ENCODE results near the gene GABRB2.
"Not testable (repeated sequence)": the region's sequence is repeated elsewhere in the genome, so short reads cannot be mapped to it uniquely, and the experiment has no call there.

GABRB2 gene

DNA sequence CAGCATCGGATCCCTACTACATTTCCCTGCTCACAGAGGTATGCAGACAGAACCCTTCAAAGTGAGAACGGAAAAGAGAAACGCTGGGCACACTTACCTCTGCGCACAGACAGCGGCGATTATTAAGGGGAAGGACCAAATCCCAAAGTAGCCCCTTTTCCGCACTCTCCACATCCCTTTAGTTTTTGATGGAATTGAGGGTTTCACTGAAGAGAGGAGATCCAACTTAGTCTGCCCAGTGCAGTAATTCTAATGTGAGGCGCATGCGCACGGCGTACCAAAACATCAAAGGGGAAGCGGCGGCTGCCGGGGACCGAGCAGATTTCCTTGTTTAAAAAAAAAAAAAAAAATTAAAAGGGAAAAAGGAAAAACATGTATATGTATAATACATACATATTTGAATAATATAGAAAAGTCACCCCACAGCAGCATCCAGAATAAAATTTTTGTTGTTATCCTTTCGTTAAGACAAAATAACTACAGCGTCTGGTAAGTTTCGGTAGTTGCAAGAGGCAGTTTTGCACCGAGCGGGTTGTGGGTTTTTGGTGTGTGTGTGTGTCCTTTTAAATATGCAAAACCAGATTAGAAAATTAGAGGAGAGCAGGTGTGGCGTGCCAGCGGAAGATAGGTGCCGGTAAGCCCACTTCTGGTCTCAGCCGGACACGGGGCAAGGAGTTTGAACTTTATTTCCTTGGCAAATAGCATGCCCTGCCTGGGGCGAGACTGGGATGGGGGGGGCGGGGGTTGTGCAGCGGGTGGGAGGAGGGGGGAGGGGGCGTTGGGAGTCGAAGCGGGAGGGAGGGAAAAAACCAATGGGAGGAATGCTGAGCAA is at the start of gene GABRB2:
Gene GABRB2 (minus strand): TSS at position 256 of the 832 bp plus-strand sequence. CDS start 82 bp downstream, at position 174.
- DNase-seq: peak in 2 of 6 experiments; percentile 6 to 20

DNA sequence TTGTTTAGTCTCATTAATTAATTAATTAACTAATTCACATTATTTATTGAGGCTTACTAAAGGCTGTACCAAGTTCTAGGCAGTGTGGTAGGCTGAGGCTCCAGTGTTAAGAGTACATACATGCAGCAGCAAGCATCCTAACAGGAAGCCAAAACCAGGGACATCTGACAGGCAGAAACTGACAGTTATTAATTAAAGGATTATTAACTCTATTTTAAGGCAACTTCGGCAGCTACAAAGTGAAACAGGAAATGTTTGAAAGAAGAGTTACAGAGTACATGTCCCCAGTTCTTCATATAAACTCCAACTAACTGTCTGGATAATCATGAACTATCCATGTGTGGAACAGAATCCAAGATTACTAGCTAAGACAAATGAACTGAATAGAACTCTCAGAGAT is 39.3 kb upstream of the GABRB2 start:
- DNase-seq: no peak

- no peak for DNase-seq
Observed at GRCh38 chr5:161580621-161581020, 34.1 kb upstream of the GABRB2 start.

- no peak for DNase-seq
Observed at GRCh38 chr5:161572914-161573313, 26.4 kb upstream of the GABRB2 start.

GRCh38 chr5:161566081-161566480 is 19.6 kb upstream of the GABRB2 start:
- DNase-seq: no peak

DNA sequence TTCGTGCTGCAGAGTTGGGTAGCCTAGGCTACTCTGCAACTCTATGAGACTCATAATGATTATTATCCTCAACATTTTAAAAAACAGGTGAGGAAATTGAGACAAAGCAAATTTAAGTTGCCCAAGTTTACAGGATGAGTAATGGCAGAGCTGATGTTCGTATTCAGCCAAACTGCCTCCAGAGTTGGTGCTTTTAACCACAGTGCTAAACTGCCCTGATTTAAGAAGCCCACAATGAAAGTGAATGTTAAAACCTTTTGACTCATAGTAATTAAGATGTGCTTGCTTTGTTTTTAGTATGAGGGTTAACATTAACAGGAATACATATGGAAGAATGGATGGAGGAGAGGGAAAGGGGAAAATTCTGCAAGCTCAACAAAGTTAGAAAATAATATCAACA is 15.9 kb upstream of the GABRB2 start:
- no peak for DNase-seq

DNA sequence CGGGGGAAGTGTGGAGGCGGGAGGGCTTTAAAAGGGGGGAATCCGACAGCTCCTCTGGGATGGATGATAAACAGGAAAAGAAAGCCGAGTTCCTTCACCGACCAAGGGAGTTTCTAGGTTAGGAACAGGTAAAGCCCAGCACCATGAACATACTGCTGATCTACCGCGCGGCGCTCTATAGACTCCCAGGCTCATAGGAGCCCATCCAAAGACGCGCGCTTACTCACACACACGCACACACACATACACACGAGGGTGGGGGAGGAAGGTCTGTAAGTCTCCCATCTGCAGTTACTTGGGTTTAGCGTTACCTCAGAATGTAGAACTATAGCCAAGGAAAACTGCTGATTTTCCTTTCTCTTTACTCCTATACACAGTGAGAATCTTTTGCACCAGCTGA is 2.6 kb upstream of the GABRB2 start:
- DNase-seq: no peak

GRCh38 chr5:161548487-161549094 is 2.1 kb upstream of the GABRB2 start:
- no peak for DNase-seq

GRCh38 chr5:161547738-161548486 is 1.4 kb upstream of the GABRB2 start:
- no peak for DNase-seq

- no peak for DNase-seq
Observed at GRCh38 chr5:161547406-161547737, 847 bp upstream of the GABRB2 start.

GRCh38 chr5:161546095-161546469 is 443 bp downstream of the GABRB2 start:
- DNase-seq: no peak

DNA sequence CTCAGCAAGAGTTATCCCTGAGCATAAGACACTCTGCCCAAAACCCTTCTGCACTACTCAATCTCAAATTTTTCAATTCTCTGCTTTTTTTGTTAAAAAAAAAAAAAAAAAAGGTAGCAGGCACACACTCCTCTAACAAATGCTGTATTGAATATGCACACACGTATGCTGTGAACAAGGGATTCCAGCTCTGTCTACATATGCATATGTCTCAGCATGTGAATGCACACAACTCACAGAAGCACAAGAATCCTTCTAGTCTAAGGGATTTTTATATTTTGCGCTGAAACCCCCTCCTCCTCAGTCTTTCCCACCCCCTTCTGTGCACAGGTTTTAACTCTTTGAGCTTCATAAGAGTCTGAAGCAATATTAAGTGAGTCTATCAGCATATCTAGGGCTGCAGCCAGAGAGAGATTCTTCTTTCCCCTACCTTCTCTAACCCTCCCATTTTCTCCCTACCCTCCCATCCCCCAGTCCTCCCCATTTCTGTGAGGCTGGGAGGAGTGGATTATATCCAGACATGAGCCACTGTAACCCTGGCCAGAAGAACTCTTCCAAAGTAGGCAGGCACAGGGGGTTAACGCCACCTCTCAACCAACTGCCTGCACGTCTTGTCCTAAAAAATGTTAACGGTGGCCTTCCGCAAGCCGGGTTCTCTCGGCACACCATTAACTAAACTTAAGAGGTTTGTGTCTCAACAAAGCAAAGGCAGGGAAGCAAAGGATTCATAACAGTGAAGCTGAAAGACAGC is 1.0 kb downstream of the GABRB2 start:
- no peak for DNase-seq

GRCh38 chr5:161544350-161544765 is 2.2 kb downstream of the GABRB2 start:
- no peak for DNase-seq

GRCh38 chr5:161539016-161539415 is 7.5 kb downstream of the GABRB2 start:
- no peak for DNase-seq

DNA sequence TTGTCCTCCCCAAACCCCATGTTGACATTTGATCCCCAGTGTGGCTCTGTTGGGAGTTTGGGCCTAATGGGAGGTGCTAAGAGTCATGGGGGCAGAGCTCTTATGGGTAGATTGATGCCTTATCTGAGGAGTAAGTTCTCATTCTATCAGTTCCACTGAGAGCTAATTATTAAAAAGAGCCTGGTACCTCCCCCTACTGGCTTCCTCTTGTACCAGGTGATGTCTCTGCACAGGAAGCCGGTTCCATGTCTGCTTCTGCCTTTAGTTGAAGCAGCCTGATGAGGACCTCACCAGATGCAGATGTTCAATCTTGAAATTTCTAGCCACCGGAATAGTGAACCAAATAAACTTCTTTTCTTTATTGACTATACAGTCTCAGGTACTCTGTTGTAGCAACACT is 10.8 kb downstream of the GABRB2 start:
- DNase-seq: no peak

GRCh38 chr5:161530700-161531099 is 15.8 kb downstream of the GABRB2 start:
- DNase-seq: no peak

- DNase-seq: no peak
Observed at GRCh38 chr5:161513942-161514341, 32.6 kb downstream of the GABRB2 start.

DNA sequence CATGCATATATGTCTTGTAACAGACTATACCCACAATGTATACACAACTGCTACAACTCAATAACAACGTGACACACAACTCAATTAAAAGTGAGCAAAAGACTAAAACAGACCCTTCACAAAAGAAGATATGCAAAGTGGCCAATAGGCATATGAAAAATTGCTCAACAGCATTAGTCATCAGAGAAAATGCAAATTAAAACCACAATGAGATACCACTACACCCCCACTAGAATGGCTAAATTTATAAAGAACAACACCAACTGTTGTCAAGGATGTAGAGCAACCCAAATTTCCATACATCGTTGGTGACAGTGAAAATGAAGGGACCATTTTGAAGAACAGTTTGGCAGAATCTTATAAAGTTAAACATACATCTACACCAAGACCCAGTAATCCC is 38.9 kb downstream of the GABRB2 start:
- DNase-seq: no peak

DNA sequence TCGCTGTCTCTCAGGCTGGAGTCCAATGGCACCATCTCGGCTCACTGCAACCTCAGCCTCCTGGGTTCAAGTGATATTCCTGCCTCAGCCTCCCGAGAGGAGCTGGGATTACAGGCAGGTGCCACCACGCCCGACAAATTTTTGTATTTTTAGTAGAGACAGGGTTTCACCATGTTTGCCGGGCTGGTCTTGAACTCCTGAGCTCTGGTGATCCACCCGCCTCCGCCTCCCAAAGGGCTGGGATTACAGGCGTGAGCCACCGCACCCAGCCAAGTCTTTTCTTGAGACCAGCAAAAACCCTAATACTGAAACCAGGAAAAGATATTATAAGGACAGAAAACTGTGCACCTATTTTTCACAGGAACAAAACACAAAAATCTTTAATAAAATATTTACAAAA is 41.4 kb downstream of the GABRB2 start:
- DNase-seq: not testable (repeated sequence)

- DNase-seq: no peak
Observed at GRCh38 chr5:161498531-161498930, 48.0 kb downstream of the GABRB2 start.

- no peak for DNase-seq
Observed at GRCh38 chr5:161483721-161484120, 62.8 kb downstream of the GABRB2 start.

DNA sequence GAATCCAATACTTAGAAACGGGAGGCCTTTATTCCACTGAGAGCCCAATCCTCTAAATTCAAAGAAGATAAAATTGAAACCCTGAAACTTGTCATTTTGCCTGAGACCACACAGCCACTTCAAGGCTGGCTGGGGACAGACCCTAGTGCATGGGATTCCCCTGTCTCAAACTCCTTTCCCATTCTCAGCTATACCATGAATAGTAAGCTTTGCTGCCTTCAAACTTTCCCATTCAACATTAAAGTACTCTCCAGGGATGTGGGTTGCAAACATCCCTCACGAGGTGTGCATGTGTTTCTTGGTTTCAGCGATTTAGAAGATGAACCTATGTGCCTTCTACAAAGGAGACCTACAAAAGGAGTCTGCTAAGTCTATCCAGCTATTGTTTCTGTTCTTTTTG is 64.6 kb downstream of the GABRB2 start:
- no peak for DNase-seq
